Ishikawa (cell line): Measurements from ENCODE around the gene SLC35E2B.

ENCODE experiments used
- EP300 ChIP-seq: IDR thresholded peaks from 2 replicates; pipeline ENCODE4 v1.6.1; 2012; ENCODE audit warnings: borderline replicate concordance
- FOXM1 ChIP-seq: IDR thresholded peaks from 2 replicates; pipeline ENCODE4 v1.6.1; 2012; ENCODE audit warnings: low read depth, borderline replicate concordance
- MAX ChIP-seq: IDR thresholded peaks from 2 replicates; pipeline ENCODE4 v1.6.1; 2012
- RAD21 ChIP-seq: IDR thresholded peaks from 2 replicates; pipeline ENCODE4 v1.6.1; 2012; ENCODE audit warnings: low read depth
- REST ChIP-seq: IDR thresholded peaks from 2 replicates; pipeline ENCODE4 v1.6.1; 2012; ENCODE audit warnings: low read depth, mild to moderate bottlenecking
- TAF1 ChIP-seq: IDR thresholded peaks from 2 replicates; pipeline ENCODE4 v1.6.1; 2012; ENCODE audit warnings: low read depth, mild to moderate bottlenecking
- TCF12 ChIP-seq: IDR thresholded peaks from 2 replicates; pipeline ENCODE4 v1.6.1; 2012; ENCODE audit warnings: low read depth
- USF1 ChIP-seq: IDR thresholded peaks from 2 replicates; pipeline ENCODE4 v1.6.1; 2012
- YY1 ChIP-seq: IDR thresholded peaks from 2 replicates; pipeline ENCODE4 v1.6.1; 2012; ENCODE audit warnings: low read depth
- ZBTB7A ChIP-seq: IDR thresholded peaks from 2 replicates; pipeline ENCODE4 v1.6.1; 2012; ENCODE audit warnings: low read depth

- no peak for TF ChIP-seq RAD21
- no peak for TF ChIP-seq FOXM1
- no peak for TF ChIP-seq EP300
- TF ChIP-seq TCF12, result no peak
- TF ChIP-seq TAF1, result no peak
- no peak for TF ChIP-seq YY1
- TF ChIP-seq USF1, result no peak
- no peak for TF ChIP-seq ZBTB7A
- TF ChIP-seq REST, result no peak
- no peak for TF ChIP-seq MAX
Observed at GRCh38 chr1:1684031-1684681, 8.4 kb downstream of the SLC35E2B start.
